Prostate gland (tissue), 2 donors: Measurements from ENCODE around the gene HEATR5B.

ENCODE experiments used
- POLR2A ChIP-seq: fragments of 450-650 bp; IDR thresholded peaks from one replicate; pipeline ENCODE4 v1.6.1; 2016; ENCODE audit warnings: antibody characterized with exemption, mild to moderate bottlenecking
- POLR2AphosphoS5 ChIP-seq: sonication (generic); formaldehyde crosslinking; IDR thresholded peaks from one replicate; pipeline ENCODE4 v1.6.1; 2017; ENCODE audit warnings: antibody characterized with exemption
- TF ChIP-seq, protein P1 (sequence below), 4 experiments: fragments of 200-600 bp in 2 of 4; fragments of 450-650 bp in 2 of 4; sonication (generic) in 2 of 4; IDR thresholded peaks; 1 replicate in 3 of 4; 2 replicates in 1 of 4; pipeline ENCODE4 v1.5.1; 2016 to 2019; ENCODE audit warnings: antibody characterized with exemption in 4 of 4, mild to moderate bottlenecking in 2 of 4, moderate library complexity in 2 of 4

GRCh38 chr2:37117566-37117965, 33.4 kb upstream of the HEATR5B start:
- TF ChIP-seq POLR2AphosphoS5 (no peak), POLR2A (no peak)
- TF ChIP-seq, protein P1, sequence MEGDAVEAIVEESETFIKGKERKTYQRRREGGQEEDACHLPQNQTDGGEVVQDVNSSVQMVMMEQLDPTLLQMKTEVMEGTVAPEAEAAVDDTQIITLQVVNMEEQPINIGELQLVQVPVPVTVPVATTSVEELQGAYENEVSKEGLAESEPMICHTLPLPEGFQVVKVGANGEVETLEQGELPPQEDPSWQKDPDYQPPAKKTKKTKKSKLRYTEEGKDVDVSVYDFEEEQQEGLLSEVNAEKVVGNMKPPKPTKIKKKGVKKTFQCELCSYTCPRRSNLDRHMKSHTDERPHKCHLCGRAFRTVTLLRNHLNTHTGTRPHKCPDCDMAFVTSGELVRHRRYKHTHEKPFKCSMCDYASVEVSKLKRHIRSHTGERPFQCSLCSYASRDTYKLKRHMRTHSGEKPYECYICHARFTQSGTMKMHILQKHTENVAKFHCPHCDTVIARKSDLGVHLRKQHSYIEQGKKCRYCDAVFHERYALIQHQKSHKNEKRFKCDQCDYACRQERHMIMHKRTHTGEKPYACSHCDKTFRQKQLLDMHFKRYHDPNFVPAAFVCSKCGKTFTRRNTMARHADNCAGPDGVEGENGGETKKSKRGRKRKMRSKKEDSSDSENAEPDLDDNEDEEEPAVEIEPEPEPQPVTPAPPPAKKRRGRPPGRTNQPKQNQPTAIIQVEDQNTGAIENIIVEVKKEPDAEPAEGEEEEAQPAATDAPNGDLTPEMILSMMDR (IDR thresholded peaks at IDR 0.05): no peak
